Renal pelvis (tissue), 4 donors: ENCODE data around the gene BCAS3. TPM values are rescaled to one million over a fixed set of nuclear protein-coding genes. Genes with fewer than 3 reads are reported as not detected.
"Not testable (repeated sequence)": the region's sequence is repeated elsewhere in the genome, so short reads cannot be mapped to it uniquely, and the experiment has no call there.

ENCODE experiments used
- DNase-seq: peaks from one replicate; pipeline ENCODE4 v3.0.0-alpha.2; 2013
- polyA plus RNA-seq, 3 donors: library from polyadenylated mRNA; unstranded; fragments of 120-200 nt; gene quantifications; one replicate each; pipeline ENCODE4 v1.2.1, GENCODE V29; 2013; ENCODE audit not compliant: insufficient read length in 3 of 3

The BCAS3 gene
- polyA plus RNA-seq, 3 donors: 30.1 to 34.5 (median 32.6) TPM

GRCh38 chr17:61126473-61127249, 449.0 kb downstream of the BCAS3 start:
- DNase-seq: no peak

- DNase-seq: no peak
Measured at GRCh38 chr17:61127960-61128359, 450.3 kb downstream of the BCAS3 start.

GRCh38 chr17:61128661-61129115, 451.0 kb downstream of the BCAS3 start:
- no peak for DNase-seq

GRCh38 chr17:61129267-61130254, 451.9 kb downstream of the BCAS3 start:
- no peak for DNase-seq

- DNase-seq: no peak
Measured at GRCh38 chr17:61130330-61130729, 452.7 kb downstream of the BCAS3 start.

GRCh38 chr17:61131585-61131984, 453.9 kb downstream of the BCAS3 start:
- peak; percentile 65 for DNase-seq

- no peak for DNase-seq
Measured at GRCh38 chr17:61132524-61132923, 454.9 kb downstream of the BCAS3 start.

GRCh38 chr17:61133853-61134252, 456.2 kb downstream of the BCAS3 start:
- no peak for DNase-seq

- no peak for DNase-seq
Measured at GRCh38 chr17:61134551-61135235, 457.0 kb downstream of the BCAS3 start.

- no peak for DNase-seq
Measured at GRCh38 chr17:61135782-61136181, 458.1 kb downstream of the BCAS3 start.

- DNase-seq: no peak
Measured at GRCh38 chr17:61136296-61136695, 458.6 kb downstream of the BCAS3 start.

- DNase-seq: no peak
Measured at GRCh38 chr17:61139219-61139618, 461.6 kb downstream of the BCAS3 start.

GRCh38 chr17:61140081-61140786, 462.6 kb downstream of the BCAS3 start:
- no peak for DNase-seq

GRCh38 chr17:61143026-61143425, 465.4 kb downstream of the BCAS3 start:
- no peak for DNase-seq

- DNase-seq: no peak
Measured at GRCh38 chr17:61144137-61144536, 466.5 kb downstream of the BCAS3 start.

- DNase-seq: peak; percentile 61
Measured at GRCh38 chr17:61144617-61145564, 467.2 kb downstream of the BCAS3 start.

GRCh38 chr17:61146833-61147232, 469.2 kb downstream of the BCAS3 start:
- DNase-seq: not testable (repeated sequence)

- no peak for DNase-seq
Measured at GRCh38 chr17:61149106-61149825, 471.6 kb downstream of the BCAS3 start.

GRCh38 chr17:61149862-61150362, 472.3 kb downstream of the BCAS3 start:
- DNase-seq: no peak
